Stimulated activated CD8-positive, alpha-beta memory T cell treated with anti-CD3 and anti-CD28 coated beads, Interleukin-4, amount 100 ng/mL, for 24 hours (primary cell): ENCODE data around the gene BAHD1.

Experiments
- DNase-seq: peaks from one replicate; pipeline ENCODE4 v3.0.0-alpha.2; 2020; ENCODE audit warnings: low read depth

Gene BAHD1

GRCh38 chr15:40467261-40467615 is 26.5 kb downstream of the BAHD1 start:
- no peak for DNase-seq

GRCh38 chr15:40468898-40469331 is 28.2 kb downstream of the BAHD1 start:
- no peak for DNase-seq

GRCh38 chr15:40469776-40470390 is 29.1 kb downstream of the BAHD1 start:
- DNase-seq: no peak

DNA sequence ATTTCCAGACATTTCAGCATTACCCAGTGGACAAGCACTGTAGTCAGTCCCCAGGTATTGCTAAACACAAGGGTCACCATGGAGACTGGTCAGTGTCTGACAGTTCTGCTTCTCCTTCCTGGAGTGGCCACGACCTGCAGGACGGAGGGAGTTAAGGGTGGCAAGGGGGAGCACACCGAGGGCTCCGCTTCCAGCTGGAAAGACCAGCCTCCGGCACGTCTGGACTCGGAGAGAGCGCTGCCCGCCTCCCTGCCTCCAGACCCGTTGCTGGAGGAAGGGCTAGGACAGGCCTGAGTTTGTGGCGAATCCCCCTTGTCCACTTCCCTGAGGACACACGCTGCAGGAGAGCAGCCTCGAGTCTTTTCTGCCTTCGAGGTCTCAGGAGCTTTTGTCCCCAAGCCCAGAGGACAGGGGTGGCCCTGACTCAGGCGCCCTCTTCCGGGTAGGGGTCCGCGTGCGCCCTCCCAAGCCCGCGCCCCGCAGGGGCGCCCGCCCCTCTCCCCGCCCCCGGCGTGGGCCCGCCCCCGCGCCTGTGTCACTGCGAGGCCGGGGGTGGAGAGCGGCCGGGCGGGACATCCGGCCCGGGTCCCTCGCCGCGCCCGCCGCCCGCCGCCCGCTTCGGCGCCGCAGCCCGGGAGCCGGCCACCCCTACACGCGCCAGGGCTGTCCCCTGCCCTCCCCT is 29.8 kb downstream of the BAHD1 start, which contains the start of gene CHST14:
Gene CHST14, plus strand, starts transcription at position 562 of the 682 bp plus-strand sequence. CDS start 230 bp downstream, outside the sequence.
- DNase-seq: peak; percentile 37

DNA sequence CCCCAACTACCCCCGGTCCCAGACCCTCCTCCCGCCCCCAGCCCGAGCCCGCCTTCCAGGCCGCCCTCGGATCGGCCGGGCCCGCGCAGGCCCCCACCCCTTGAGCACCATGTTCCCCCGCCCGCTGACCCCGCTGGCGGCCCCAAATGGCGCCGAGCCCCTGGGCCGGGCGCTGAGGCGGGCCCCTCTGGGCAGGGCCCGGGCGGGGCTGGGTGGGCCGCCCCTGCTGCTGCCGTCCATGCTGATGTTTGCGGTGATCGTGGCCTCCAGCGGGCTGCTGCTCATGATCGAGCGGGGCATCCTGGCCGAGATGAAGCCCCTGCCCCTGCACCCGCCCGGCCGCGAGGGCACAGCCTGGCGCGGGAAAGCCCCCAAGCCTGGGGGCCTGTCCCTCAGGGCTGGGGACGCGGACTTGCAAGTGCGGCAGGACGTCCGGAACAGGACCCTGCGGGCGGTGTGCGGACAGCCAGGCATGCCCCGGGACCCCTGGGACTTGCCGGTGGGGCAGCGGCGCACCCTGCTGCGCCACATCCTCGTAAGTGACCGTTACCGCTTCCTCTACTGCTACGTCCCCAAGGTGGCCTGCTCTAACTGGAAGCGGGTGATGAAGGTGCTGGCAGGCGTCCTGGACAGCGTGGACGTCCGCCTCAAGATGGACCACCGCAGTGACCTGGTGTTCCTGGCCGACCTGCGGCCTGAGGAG is 30.5 kb downstream of the BAHD1 start:
- DNase-seq: no peak

DNA sequence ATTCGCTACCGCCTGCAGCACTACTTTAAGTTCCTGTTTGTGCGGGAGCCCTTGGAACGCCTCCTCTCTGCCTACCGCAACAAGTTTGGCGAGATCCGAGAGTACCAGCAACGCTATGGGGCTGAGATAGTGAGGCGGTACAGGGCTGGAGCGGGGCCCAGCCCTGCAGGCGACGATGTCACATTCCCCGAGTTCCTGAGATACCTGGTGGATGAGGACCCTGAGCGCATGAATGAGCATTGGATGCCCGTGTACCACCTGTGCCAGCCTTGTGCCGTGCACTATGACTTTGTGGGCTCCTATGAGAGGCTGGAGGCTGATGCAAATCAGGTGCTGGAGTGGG is 31.0 kb downstream of the BAHD1 start:
- no peak for DNase-seq

GRCh38 chr15:40472171-40472727 is 31.5 kb downstream of the BAHD1 start:
- DNase-seq: no peak

DNA sequence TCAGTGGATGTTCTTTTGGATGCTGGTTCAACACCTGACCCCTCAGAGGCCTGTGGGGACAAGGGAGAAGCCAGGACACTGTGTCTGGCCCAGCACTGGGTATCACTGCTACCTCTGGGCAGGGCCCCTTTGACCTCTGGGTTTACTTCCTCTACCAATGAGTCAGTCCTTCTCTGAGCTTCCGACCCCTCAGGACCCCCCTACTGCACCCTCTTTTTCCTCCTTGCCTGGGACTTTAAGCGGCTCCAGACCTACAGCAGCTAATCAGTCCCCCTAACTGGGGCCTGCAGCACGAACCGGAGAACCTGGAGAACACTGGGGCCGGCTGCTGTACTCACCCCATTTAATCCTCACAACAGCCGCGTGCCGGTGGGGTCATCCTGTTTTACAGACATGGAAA is 33.8 kb downstream of the BAHD1 start:
- no peak for DNase-seq

DNA sequence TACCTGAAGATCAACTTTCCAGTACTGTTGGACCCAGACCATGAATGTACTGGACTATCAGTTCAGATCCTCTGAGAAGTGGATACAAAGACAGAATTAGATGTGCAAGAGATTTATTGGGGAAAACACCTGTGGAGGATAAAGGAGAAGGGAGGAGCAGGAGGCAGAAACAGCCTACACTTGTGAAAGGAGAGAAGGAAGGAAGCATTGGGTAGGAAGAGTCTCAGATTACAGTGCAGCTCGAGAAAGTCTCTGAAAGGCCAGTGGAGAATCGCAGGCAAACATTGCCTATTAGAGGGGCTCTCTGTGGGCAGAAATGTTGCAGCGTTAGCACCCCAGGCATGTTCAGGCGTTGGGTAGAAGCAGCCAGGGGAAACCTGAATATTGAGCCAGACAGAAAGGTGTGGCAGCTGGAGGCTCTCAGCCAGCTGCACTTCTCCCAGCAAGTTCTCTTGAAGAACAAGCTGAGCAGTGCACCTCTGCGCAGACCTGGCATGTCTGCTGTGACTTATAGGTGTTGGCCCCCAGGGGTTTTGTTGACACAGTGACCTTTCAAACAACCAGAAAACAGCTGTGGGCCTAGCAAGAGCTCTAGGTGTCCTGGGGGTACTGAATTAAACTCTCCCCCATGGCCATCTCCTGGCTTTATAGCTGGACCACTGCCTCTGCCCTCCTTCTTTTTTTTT is 37.0 kb downstream of the BAHD1 start:
- no peak for DNase-seq

DNA sequence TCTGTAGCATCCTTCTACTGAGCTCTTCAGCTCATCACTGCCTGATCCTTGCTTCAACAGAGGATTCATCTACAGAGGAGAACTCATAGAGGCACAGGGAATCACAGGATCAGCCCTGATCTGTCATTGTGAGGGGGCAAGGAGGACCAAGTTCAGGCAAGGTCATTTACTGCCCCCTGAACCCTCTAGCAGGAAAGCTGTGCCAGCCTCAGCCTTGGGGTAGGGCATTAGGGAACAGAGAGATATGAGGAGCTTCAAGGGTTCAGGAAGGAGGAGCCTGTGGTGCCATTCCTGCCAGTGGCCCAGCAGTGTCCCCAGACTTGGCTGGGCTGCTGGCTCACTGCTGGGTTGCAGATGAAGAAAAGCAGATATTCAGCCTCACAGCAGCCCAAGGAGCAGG is 38.3 kb downstream of the BAHD1 start:
- DNase-seq: no peak

- no peak for DNase-seq
Measured at GRCh38 chr15:40481341-40482074, 40.8 kb downstream of the BAHD1 start.

DNA sequence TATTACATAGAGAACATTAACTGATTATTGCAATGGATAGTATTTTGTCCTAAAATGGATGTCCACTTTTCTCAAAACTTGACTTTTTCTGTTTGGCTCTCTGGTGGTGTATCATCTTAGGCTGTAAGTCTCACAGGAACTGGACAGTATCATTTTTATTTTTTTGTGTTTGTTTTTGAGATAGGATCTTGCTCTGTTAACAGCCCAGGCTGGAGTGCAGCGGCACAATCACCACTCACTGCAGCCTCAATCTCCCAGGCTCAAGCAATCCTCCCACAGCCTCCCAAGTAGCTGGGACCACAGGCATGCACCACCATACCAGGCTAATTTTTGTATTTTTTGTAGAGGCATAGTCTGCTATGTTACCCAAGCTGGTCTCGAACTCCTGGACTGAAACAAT is 43.2 kb downstream of the BAHD1 start:
- no peak for DNase-seq

GRCh38 chr15:40486066-40486770 is 45.5 kb downstream of the BAHD1 start:
- DNase-seq: no peak

DNA sequence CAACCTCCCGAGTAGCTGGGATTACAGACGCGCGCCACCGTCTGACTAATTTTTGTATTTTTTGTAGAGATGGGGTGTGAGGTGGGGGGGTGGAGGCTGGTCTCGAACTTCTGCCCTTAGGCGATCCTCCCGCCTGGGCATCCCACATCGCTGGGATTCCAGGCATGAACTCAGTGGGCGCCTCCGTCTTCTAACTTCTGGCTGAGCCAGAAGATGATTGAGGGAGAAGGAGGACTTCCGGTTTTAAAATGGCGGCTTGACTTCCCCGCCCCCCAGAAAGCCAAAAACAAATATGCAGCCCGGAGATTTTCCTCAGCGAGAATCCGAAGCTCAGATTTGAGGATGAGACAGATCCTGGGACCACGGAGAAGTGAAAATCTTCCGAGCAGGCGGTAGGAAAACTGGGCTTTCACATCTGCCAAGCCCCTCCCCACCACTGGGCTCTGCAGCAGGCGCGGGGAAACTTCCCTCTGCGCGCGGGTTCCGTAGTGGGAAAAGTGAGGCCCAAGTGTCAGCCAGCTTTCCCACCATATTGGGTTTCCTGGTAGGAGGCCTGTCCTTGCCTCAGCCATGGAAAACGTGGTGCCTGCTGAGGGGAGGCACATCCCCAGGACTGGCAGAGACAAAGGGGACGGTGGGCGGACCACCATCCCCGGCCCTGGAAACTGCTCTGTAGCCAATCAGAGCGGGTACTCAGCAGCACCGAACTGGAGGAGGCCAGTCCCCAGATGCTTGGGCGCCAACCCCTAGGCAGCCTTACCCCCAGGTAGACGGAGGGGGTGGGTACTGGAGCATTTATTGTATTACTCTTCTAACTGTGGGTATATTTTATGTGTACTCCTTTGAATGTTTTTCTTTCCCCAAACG is 47.3 kb downstream of the BAHD1 start:
- no peak for DNase-seq

DNA sequence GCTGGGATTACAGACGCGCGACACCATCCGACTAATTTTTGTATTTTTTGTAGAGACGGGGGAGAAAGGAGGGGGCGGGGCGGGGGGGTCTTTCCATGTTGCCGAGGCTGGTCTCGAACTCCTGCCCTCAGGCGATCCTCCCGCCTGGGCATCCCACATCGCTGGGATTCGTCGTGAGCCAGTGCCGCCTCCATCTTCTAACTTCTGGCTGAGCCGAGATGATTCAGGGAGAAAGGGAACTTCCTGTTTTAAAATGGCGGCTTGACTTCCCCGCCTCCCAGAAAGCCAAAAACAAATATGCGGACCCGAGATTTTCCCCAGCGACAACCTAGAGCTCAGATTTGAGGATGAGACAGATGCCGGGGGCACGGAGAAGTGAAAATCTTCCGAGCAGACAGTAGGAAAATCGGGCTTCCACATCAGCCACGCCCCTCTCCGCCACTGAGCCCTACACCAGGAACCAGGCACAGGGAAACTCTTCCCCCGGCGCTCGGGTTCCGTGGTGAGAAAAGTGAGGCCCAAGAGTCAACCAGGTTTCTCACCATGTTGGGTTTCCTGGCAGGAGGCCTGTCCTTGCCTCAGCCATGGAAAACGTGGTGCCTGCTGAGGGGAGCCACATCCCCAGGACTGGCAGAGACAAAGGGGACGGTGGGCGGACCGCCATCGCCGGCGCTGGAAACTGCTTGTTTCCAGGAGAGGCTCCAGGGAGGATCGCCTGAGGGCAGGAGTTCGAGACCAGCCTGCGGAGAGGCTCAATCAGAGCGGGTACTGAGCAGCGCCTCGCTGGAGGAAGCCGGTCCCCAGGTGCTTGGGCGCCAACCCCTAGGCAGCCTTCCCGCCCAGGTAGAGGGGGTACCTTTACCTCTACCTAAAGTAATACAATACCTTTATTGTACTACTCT is 48.8 kb downstream of the BAHD1 start:
- no peak for DNase-seq

GRCh38 chr15:40493089-40493840 is 52.5 kb downstream of the BAHD1 start:
- peak; percentile 11 for DNase-seq

DNA sequence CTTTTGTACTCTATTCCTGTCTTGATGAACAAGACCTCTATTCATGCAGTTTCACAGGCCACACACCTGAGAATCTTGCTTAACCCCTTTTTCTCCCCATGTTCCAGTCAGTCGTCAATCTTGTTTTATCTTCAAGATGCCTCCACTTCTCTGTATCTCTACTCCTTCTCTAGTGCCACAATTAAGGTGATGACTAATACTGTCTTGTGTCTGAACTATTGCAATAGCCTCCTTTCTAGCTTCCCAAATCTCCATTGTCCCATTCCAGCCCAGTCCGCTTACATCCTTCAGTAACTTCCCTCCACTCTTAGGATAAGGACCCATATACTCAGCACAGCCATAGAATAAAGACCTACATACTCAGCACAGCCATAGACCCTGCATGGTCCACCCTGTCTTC is 54.8 kb downstream of the BAHD1 start:
- no peak for DNase-seq

GRCh38 chr15:40498418-40498817 is 57.7 kb downstream of the BAHD1 start:
- DNase-seq: no peak
